Measurements from ENCODE around the gene DOLPP1.

GRCh38 chr9:129104051-129104450 is 23.1 kb downstream of the DOLPP1 start:
- TF ChIP-seq CTCF (conservative IDR thresholded peaks at IDR 0.05; ENCODE audit: low read depth, low read length) (no peak), EZH2 (IDR thresholded peaks at IDR 0.05; ENCODE audit: borderline replicate concordance, low read depth, low read length, poor library complexity, severe bottlenecking) (no peak)
